Nephron progenitor cell (in vitro differentiated cells): ENCODE measurements around the gene C19orf12.

Source experiments
- DNase-seq: peaks from one replicate; pipeline ENCODE4 v3.0.0; 2021
- H3K27ac Mint-ChIP-seq: 2 replicates; pipeline ENCODE4 v1.8.0; 2021; ENCODE audit warnings: mild to moderate bottlenecking, moderate library complexity, mixed read lengths
- H3K27me3 Mint-ChIP-seq: 2 replicates; pipeline ENCODE4 v1.8.0; 2021; ENCODE audit warnings: mild to moderate bottlenecking, low read depth, mixed read lengths; ENCODE audit not compliant: poor library complexity
- H3K36me3 Mint-ChIP-seq: 2 replicates; pipeline ENCODE4 v1.8.0; 2021; ENCODE audit warnings: low read depth, mixed read lengths
- H3K4me1 Mint-ChIP-seq: 2 replicates; pipeline ENCODE4 v1.8.0; 2021; ENCODE audit warnings: mixed read lengths
- H3K4me3 Mint-ChIP-seq: 2 replicates; pipeline ENCODE4 v1.8.0; 2021; ENCODE audit warnings: mild to moderate bottlenecking, moderate library complexity, mixed read lengths
- H3K9me3 Mint-ChIP-seq: 2 replicates; pipeline ENCODE4 v1.8.0; 2021; ENCODE audit warnings: mild to moderate bottlenecking, moderate library complexity, mixed read lengths
- CTCF ChIP-seq: fragments of 200-600 bp; sonication (generic); IDR thresholded peaks from 2 replicates; pipeline ENCODE4 v1.5.0; 2021; ENCODE audit warnings: antibody characterized with exemption

Gene C19orf12

GRCh38 chr19:29714953-29715700 lies at the start of gene C19orf12:
Gene C19orf12 (minus strand): TSS chr19:29715261. CDS start chr19:29708413, 6,848 bp downstream.
- Mint-ChIP-seq H3K9me3 (no peaks in the 10 kb centered on the region), H3K27me3 (no peaks in the 10 kb centered on the region)

GRCh38 chr19:29764361-29764760 lies 49.3 kb upstream of the C19orf12 start:
- no peaks in the 10 kb centered on the region for H3K9me3 Mint-ChIP-seq
- TF ChIP-seq CTCF = no peak
- H3K36me3 Mint-ChIP-seq = no peaks in the 10 kb centered on the region
- peaks cover 31% of the 10 kb centered on the region for H3K27me3 Mint-ChIP-seq
- peaks cover 10% of the 10 kb centered on the region for H3K4me1 Mint-ChIP-seq
- no peak for DNase-seq
- no peak overlapping the region for H3K27ac Mint-ChIP-seq
- H3K4me3 Mint-ChIP-seq = no peak overlapping the region

More at GRCh38 chr19:29714953-29715700, at the start of gene C19orf12:
- peaks cover 49% of the 10 kb centered on the region for H3K4me1 Mint-ChIP-seq
- H3K36me3 Mint-ChIP-seq = no peaks in the 10 kb centered on the region
- peak; percentile 81 for DNase-seq
- peak within 1 kb of the TSS; percentile 89 for H3K4me3 Mint-ChIP-seq
- no peak for TF ChIP-seq CTCF
- H3K27ac Mint-ChIP-seq = no peak within 1 kb of the TSS

GRCh38 chr19:29763196-29763595 lies 48.1 kb upstream of the C19orf12 start:
- Mint-ChIP-seq H3K9me3 (no peaks in the 10 kb centered on the region), H3K36me3 (no peaks in the 10 kb centered on the region), H3K27me3 (peaks cover 29% of the 10 kb centered on the region), H3K4me1 (peaks cover 10% of the 10 kb centered on the region), H3K27ac (no peak overlapping the region), H3K4me3 (no peak overlapping the region)
- DNase-seq = no peak
- no peak for TF ChIP-seq CTCF

- Mint-ChIP-seq H3K27me3 (peaks cover 17% of the 10 kb centered on the region), H3K4me1 (peaks cover 17% of the 10 kb centered on the region), H3K36me3 (no peaks in the 10 kb centered on the region), H3K4me3 (no peak overlapping the region), H3K9me3 (no peaks in the 10 kb centered on the region), H3K27ac (peak overlapping the region; percentile 83)
- no peak for TF ChIP-seq CTCF
- no peak for DNase-seq
These were observed 46.6 kb upstream of the C19orf12 start for GRCh38 chr19:29761575-29762232.

GRCh38 chr19:29760752-29761502 lies 45.9 kb upstream of the C19orf12 start:
- no peak for DNase-seq
- Mint-ChIP-seq H3K4me3 (no peak overlapping the region), H3K27me3 (peaks cover 13% of the 10 kb centered on the region), H3K4me1 (peaks cover 11% of the 10 kb centered on the region), H3K36me3 (no peaks in the 10 kb centered on the region), H3K9me3 (no peaks in the 10 kb centered on the region), H3K27ac (peak overlapping the region; percentile 83)
- TF ChIP-seq CTCF = no peak
